HFF-Myc (cell line): ENCODE results near the gene IDUA.

Experiments used
- DNase-seq: peaks from one replicate; pipeline ENCODE4 v3.0.0-alpha.2; 2011; ENCODE audit warnings: low read depth; ENCODE audit errors: extremely low read depth
- H3K4me3 ChIP-seq: replicated peaks from 2 replicates; pipeline ENCODE4 v1.5.1; 2011; ENCODE audit warnings: low read depth, mild to moderate bottlenecking, control low read depth, low read length
- CTCF ChIP-seq: IDR thresholded peaks from 2 replicates; pipeline ENCODE4 v1.5.1; 2012; ENCODE audit warnings: mild to moderate bottlenecking, low read depth, low read length, control low read depth; ENCODE audit errors: missing control alignments

IDUA gene

GRCh38 chr4:1028574-1029220 lies 41.9 kb downstream of the IDUA start:
- H3K4me3 ChIP-seq, result no peak overlapping the region
- no peak for TF ChIP-seq CTCF

GRCh38 chr4:1029529-1029928 lies 42.7 kb downstream of the IDUA start:
- no peak for TF ChIP-seq CTCF
- no peak overlapping the region for H3K4me3 ChIP-seq
- DNase-seq, result no peak

More at GRCh38 chr4:1028574-1029220, 41.9 kb downstream of the IDUA start:
- DNase-seq, result no peak

GRCh38 chr4:1030031-1030430 lies 43.2 kb downstream of the IDUA start:
- TF ChIP-seq CTCF, result no peak
- H3K4me3 ChIP-seq, result no peak overlapping the region
- DNase-seq, result no peak

- no peak for DNase-seq
- no peak for TF ChIP-seq CTCF
- H3K4me3 ChIP-seq, result no peak overlapping the region
Observed at GRCh38 chr4:1030559-1030958, 43.7 kb downstream of the IDUA start.

GRCh38 chr4:1031346-1031745 lies 44.5 kb downstream of the IDUA start:
- H3K4me3 ChIP-seq, result no peak overlapping the region
- TF ChIP-seq CTCF, result no peak
- no peak for DNase-seq

- DNase-seq, result no peak
- H3K4me3 ChIP-seq, result no peak overlapping the region
- TF ChIP-seq CTCF, result no peak
Observed at GRCh38 chr4:1031956-1032795, 45.3 kb downstream of the IDUA start.
